Keratinocyte (primary cell): ENCODE data around the gene IFNA14. TPM values are rescaled to one million over a fixed set of nuclear protein-coding genes. Genes with fewer than 3 reads are reported as not detected.

Source experiments
- DNase-seq: peaks from one replicate; pipeline ENCODE4 v3.0.0-alpha.2; 2011; ENCODE audit warnings: low read depth, missing footprints, low spot score
- FAIRE-seq: peaks from 2 replicates; lab custom pipeline; 2011; peaks lifted over from hg19 to GRCh38; lab: Jason Lieb, UNC
- H2AFZ ChIP-seq: 2 replicates; pipeline ENCODE4 v1.6.0; 2012; ENCODE audit warnings: low read length, control low read depth, inconsistent platforms; ENCODE audit not compliant: control insufficient read depth
- H3K27ac ChIP-seq: 2 replicates; pipeline ENCODE4 v1.5.1; 2011; ENCODE audit warnings: low read length; ENCODE audit not compliant: control insufficient read depth, insufficient read depth
- H3K27me3 ChIP-seq: 3 replicates; pipeline ENCODE4 v1.6.0; 2011; ENCODE audit warnings: low read length; ENCODE audit not compliant: control insufficient read depth, insufficient read depth; ENCODE audit errors: extremely low read depth
- H3K36me3 ChIP-seq, 2 experiments: 2 replicates in 1 of 2; 3 replicates in 1 of 2; pipeline ENCODE4 v1.5.1; 2011; ENCODE audit warnings: low read length in 2 of 2, mild to moderate bottlenecking in 1 of 2; ENCODE audit not compliant: control insufficient read depth in 2 of 2, insufficient read depth in 2 of 2; ENCODE audit errors: extremely low read depth in 1 of 2
- H3K4me1 ChIP-seq: 3 replicates; pipeline ENCODE4 v1.5.1; 2011; ENCODE audit warnings: low read length; ENCODE audit not compliant: control insufficient read depth, insufficient read depth; ENCODE audit errors: extremely low read depth
- H3K4me2 ChIP-seq: 3 replicates; pipeline ENCODE4 v1.6.0; 2011; ENCODE audit warnings: low read depth, low read length; ENCODE audit not compliant: control insufficient read depth, insufficient read depth; ENCODE audit errors: extremely low read depth
- H3K4me3 ChIP-seq, 3 experiments: fragments of 200-600 bp in 1 of 3; sonication (generic) in 1 of 3; 2 replicates in 2 of 3; 3 replicates in 1 of 3; pipeline ENCODE4 v1.5.1; 2011 to 2016; ENCODE audit warnings: low read length in 3 of 3, mild to moderate bottlenecking in 3 of 3, control low read depth in 2 of 3, inconsistent platforms in 1 of 3, low read depth in 1 of 3, mixed read lengths in 1 of 3, mixed run types in 1 of 3, moderate library complexity in 1 of 3; ENCODE audit not compliant: control insufficient read depth in 2 of 3, insufficient read depth in 2 of 3; ENCODE audit errors: extremely low read depth in 1 of 3
- H3K79me2 ChIP-seq: 2 replicates; pipeline ENCODE4 v1.6.0; 2012; ENCODE audit warnings: low read length; ENCODE audit not compliant: control insufficient read depth, insufficient read depth
- H3K9ac ChIP-seq: 3 replicates; pipeline ENCODE4 v1.6.0; 2011; ENCODE audit warnings: low read length; ENCODE audit not compliant: control insufficient read depth, insufficient read depth; ENCODE audit errors: extremely low read depth
- H3K9me1 ChIP-seq: 3 replicates; pipeline ENCODE4 v1.6.0; 2011; ENCODE audit warnings: low read length; ENCODE audit not compliant: control insufficient read depth, insufficient read depth; ENCODE audit errors: extremely low read depth
- H3K9me3 ChIP-seq: 2 replicates; pipeline ENCODE4 v1.5.1; 2012; ENCODE audit warnings: low read depth, low read length; ENCODE audit not compliant: control insufficient read depth
- H4K20me1 ChIP-seq: 3 replicates; pipeline ENCODE4 v1.6.0; 2011; ENCODE audit warnings: low read length; ENCODE audit not compliant: control insufficient read depth, insufficient read depth; ENCODE audit errors: extremely low read depth
- EZH2 ChIP-seq: IDR thresholded peaks from one replicate; pipeline ENCODE4 v1.6.1; 2012; ENCODE audit warnings: inconsistent platforms, mild to moderate bottlenecking, low read length, moderate library complexity
- dilution Hi-C: fragments of 300-500 bp; cut with MboI; formaldehyde crosslinking; loops from one replicate; pipeline ENCODE4 v1.7.0; 2020; ENCODE audit warnings: low sequenced_read_pairs; ENCODE audit not compliant: extremely low pct_ligation_motif_present
- polyA plus RNA-seq, 5 experiments: library from polyadenylated mRNA; depleted of rRNA in 3 of 5; stranded (reverse) in 3 of 5; stranded (forward) in 1 of 5; unstranded in 1 of 5; fragments of >200 nt; gene quantifications; 1 replicate in 1 of 5; 2 replicates in 3 of 5; 3 replicates in 1 of 5; pipeline versions ENCODE4 v1.2.1 to v1.2.3, GENCODE V29; 2011 to 2012; ENCODE audit warnings: missing spikeins in 2 of 5, low read depth in 1 of 5, low replicate concordance in 1 of 5
- TF ChIP-seq, protein P1 (sequence below), 3 experiments: IDR thresholded peaks in 1 of 3; conservative IDR thresholded peaks in 1 of 3; optimal IDR thresholded peaks in 1 of 3; 2 replicates in 2 of 3; 3 replicates in 1 of 3; pipeline versions ENCODE3 to v1.5.1; 2011; ENCODE audit warnings: low read length in 3 of 3, mild to moderate bottlenecking in 3 of 3, moderate library complexity in 2 of 3, control low read depth in 1 of 3, inconsistent platforms in 1 of 3; ENCODE audit not compliant: insufficient read depth in 2 of 3; ENCODE audit errors: extremely low read depth in 1 of 3

Gene IFNA14
- polyA plus RNA-seq, 1 donor (not counting 4 experiments of a cell fraction or from before 2014, with no cell fraction given): not detected

- no peaks in the 10 kb centered on the region for H3K9me3 ChIP-seq
- no peak for FAIRE-seq
- dilution Hi-C loops: no loop called here
- no peak for DNase-seq
- peaks cover 2% of the 10 kb centered on the region for H3K4me1 ChIP-seq
- H3K36me3 ChIP-seq: no peaks in the 10 kb centered on the region
- peaks cover 15% of the 10 kb centered on the region for H3K27me3 ChIP-seq
- no peak overlapping the region for H3K9ac ChIP-seq
- no peak overlapping the region for H3K27ac ChIP-seq
- no peak overlapping the region for H3K4me2 ChIP-seq
- TF ChIP-seq, protein P1, sequence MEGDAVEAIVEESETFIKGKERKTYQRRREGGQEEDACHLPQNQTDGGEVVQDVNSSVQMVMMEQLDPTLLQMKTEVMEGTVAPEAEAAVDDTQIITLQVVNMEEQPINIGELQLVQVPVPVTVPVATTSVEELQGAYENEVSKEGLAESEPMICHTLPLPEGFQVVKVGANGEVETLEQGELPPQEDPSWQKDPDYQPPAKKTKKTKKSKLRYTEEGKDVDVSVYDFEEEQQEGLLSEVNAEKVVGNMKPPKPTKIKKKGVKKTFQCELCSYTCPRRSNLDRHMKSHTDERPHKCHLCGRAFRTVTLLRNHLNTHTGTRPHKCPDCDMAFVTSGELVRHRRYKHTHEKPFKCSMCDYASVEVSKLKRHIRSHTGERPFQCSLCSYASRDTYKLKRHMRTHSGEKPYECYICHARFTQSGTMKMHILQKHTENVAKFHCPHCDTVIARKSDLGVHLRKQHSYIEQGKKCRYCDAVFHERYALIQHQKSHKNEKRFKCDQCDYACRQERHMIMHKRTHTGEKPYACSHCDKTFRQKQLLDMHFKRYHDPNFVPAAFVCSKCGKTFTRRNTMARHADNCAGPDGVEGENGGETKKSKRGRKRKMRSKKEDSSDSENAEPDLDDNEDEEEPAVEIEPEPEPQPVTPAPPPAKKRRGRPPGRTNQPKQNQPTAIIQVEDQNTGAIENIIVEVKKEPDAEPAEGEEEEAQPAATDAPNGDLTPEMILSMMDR (optimal IDR thresholded peaks at IDR 0.05 in 1 of 3, IDR thresholded peaks at IDR 0.05 in 1 of 3, conservative IDR thresholded peaks at IDR 0.05 in 1 of 3; ENCODE audit: extremely low read depth in 1 of 3, insufficient read depth in 2 of 3, low read length in 3 of 3): no peak
- no peak for TF ChIP-seq EZH2
- H3K4me3 ChIP-seq: no peak overlapping the region
- H2AFZ ChIP-seq: no peak overlapping the region
- H4K20me1 ChIP-seq: no peaks in the 10 kb centered on the region
- no peaks in the 10 kb centered on the region for H3K79me2 ChIP-seq
- no peaks in the 10 kb centered on the region for H3K9me1 ChIP-seq
Observed at GRCh38 chr9:21267485-21268346, 27.9 kb upstream of the IFNA14 start.

DNA sequence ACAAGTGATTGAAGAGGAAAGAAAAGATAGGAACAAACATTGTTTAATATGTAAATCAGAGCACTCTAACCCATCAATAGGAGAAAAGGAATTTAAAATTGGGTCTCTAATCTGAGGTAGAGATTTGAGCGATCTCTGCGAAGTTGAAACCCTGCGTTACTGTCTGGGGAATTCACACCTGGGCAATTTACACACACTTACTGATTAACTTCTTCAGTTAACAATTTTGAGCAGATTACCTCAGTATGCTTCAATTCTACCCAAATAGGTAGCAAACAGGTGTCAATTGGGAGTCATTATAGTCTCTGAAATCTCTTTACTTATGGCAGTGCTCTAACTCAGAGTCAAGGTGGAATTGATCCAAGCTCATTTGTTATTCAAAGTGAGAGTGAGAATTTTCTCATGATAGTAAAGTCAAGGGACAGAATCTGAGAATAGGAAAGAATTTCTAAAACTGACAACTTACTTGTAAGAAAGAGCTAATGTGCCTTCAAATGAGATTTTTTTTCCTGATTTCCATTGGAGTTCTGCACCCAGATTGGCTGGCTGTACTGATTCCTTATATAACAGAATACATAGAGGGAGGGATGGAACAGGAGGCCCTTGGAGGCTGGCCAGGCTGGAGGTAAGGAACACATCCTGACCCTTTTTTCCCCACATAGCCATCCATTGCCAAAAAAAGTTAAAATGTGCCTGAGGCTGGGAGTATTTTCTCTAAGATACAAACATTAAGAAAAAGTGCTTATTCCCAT lies 27.1 kb upstream of the IFNA14 start:
- Histone ChIP-seq H3K9me3 (no peaks in the 10 kb centered on the region), H3K27ac (no peak overlapping the region), H3K36me3 (no peaks in the 10 kb centered on the region), H3K4me3 (no peak overlapping the region), H2AFZ (no peak overlapping the region), H3K4me1 (peaks cover 2% of the 10 kb centered on the region), H3K27me3 (peaks cover 17% of the 10 kb centered on the region), H3K79me2 (no peaks in the 10 kb centered on the region), H3K4me2 (no peak overlapping the region), H4K20me1 (no peaks in the 10 kb centered on the region), H3K9me1 (no peaks in the 10 kb centered on the region), H3K9ac (no peak overlapping the region)
- dilution Hi-C loops: no loop called here
- DNase-seq (no peak), FAIRE-seq (no peak)
- TF ChIP-seq EZH2: no peak
